Stimulated activated CD4-positive, alpha-beta T cell treated with anti-CD3 and anti-CD28 coated beads, Interleukin-1b, Interleukin-23, amount 100 ng/mL, for 48 hours (primary cell): ENCODE results near the gene SLC6A20.

ENCODE experiments used
- DNase-seq: peaks from one replicate; pipeline ENCODE4 v3.0.0-alpha.2; 2020

SLC6A20 gene

GRCh38 chr3:45712434-45713110 is 83.8 kb downstream of the SLC6A20 start:
- no peak for DNase-seq

DNA sequence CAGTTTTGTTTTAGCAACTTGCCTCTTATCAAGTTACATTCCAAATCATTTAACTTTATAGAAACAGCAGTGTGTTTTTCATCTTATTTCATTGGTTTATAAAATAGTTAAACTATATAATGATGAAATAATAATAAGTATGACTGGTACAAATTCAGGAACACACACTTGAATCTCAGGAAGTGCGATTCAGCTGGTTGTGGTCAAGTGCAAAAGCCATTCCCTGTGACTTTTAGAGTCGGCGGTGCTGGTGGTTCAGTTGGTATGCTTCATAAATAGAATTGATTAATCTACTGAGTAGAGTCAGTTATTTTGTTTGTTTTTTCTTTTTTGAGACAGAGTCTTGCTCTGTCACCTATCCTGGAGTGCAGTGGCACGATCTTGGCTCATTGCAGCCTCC is 84.4 kb downstream of the SLC6A20 start:
- no peak for DNase-seq

DNA sequence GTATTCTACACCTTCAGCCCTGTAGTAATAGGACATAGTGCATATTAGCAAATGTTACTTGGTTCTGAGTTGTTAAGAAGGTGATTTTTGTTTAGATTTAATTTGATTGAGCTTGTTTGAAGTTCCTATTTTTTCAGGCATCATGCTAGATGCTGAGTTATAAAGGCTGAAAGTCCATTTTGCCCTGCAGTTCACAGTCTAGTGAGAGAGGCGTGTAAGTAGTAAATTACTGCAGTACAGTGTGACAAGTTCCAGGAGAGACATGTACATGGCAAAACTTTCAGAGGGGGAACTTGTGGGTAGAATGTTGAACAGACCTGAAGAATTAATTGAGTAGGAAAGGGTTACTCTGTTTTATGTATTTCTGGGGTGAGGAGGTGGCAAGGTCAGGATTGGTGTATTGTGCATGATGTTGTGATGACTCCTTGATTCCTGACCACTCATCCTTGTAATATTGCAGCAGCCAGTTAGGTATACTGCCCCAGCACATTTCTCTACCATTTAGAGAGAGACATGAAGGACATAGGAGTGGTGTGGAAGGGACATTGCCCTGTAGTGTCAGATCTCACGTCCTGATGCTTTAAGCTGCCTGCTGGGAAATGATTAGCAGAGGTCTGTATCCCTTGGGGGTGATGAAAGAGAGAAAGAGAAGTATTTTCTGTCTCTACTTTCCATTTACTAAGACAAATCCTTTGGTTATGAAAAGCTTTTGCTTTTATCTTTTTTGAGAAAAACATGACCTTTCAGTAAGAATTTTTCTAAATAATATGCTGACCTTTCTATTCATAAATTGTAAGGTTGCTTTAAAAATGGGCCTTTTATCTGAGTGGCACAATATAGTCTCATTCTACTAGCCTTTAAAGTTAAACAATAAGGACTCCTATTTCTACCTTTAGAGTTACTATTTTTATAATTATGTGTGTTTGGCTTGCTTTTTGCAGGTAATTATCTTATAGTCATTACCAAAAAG is 90.2 kb downstream of the SLC6A20 start:
- DNase-seq = no peak
